Breast epithelium (tissue), 3 donors: ENCODE results near the gene COL4A2.

Experiments
- CTCF ChIP-seq, 3 donors: fragments of 450-650 bp; IDR thresholded peaks; one replicate each; pipeline ENCODE4 v1.5.1; 2016 to 2017; ENCODE audit warnings: antibody characterized with exemption in 3 of 3, mild to moderate bottlenecking in 3 of 3, moderate library complexity in 3 of 3
- POLR2A ChIP-seq: fragments of 450-650 bp; IDR thresholded peaks from one replicate; pipeline ENCODE4 v1.6.1; 2016; ENCODE audit warnings: antibody characterized with exemption, mild to moderate bottlenecking, moderate library complexity

GRCh38 chr13:110509971-110510786 lies 203.1 kb downstream of the COL4A2 start:
- TF ChIP-seq POLR2A: no peak
- no peak for TF ChIP-seq CTCF (IDR thresholded peaks at IDR 0.05)
